CD4-positive, alpha-beta T cell treated with Interleukin-21 for 1 hour (primary cell): ENCODE data around the gene PCGF3.
"Not testable (repeated sequence)": the region's sequence is repeated elsewhere in the genome, so short reads cannot be mapped to it uniquely, and the experiment has no call there.

Experiments
- DNase-seq: peaks from one replicate; pipeline ENCODE4 v3.0.0-alpha.2; 2020

Gene PCGF3

GRCh38 chr4:683247-683897, 22.3 kb upstream of the PCGF3 start:
- no peak for DNase-seq

- DNase-seq = peak; percentile 32
Observed at GRCh38 chr4:683982-684622, 21.5 kb upstream of the PCGF3 start.

- DNase-seq = no peak
Observed at GRCh38 chr4:684623-685327, 20.9 kb upstream of the PCGF3 start.

- DNase-seq = no peak
Observed at GRCh38 chr4:685679-686412, 19.8 kb upstream of the PCGF3 start.

- no peak for DNase-seq
Observed at GRCh38 chr4:686413-687040, 19.1 kb upstream of the PCGF3 start.

- DNase-seq = no peak
Observed at GRCh38 chr4:687048-687970, 18.3 kb upstream of the PCGF3 start.

- no peak for DNase-seq
Observed at GRCh38 chr4:687971-688853, 17.4 kb upstream of the PCGF3 start.

GRCh38 chr4:688854-689681, 16.6 kb upstream of the PCGF3 start, which contains the start of gene SLC49A3:
Gene SLC49A3, minus strand, starts transcription at chr4:689151. Its CDS starts 24 bp downstream, at chr4:689127.
- no peak for DNase-seq

GRCh38 chr4:689723-690122, 15.9 kb upstream of the PCGF3 start:
- DNase-seq = no peak

GRCh38 chr4:692771-693554, 12.7 kb upstream of the PCGF3 start:
- no peak for DNase-seq

- DNase-seq = not testable (repeated sequence)
Observed at GRCh38 chr4:694341-694940, 11.2 kb upstream of the PCGF3 start.

GRCh38 chr4:699816-700580, 5.6 kb upstream of the PCGF3 start:
- DNase-seq = no peak

- DNase-seq = no peak
Observed at GRCh38 chr4:700587-701264, 4.9 kb upstream of the PCGF3 start.

- no peak for DNase-seq
Observed at GRCh38 chr4:702618-703048, 3.0 kb upstream of the PCGF3 start.

GRCh38 chr4:703336-704197, 2.1 kb upstream of the PCGF3 start:
- no peak for DNase-seq
